Measurements from ENCODE around the gene BSN. TPM values are rescaled to one million over a fixed set of nuclear protein-coding genes. Genes with fewer than 3 reads are reported as not detected.
"Not testable (repeated sequence)": the region's sequence is repeated elsewhere in the genome, so short reads cannot be mapped to it uniquely, and the experiment has no call there.

BSN gene
- total RNA-seq, 2 experiments from 2014 or later = 0.09 TPM

- peaks cover 12% of the 10 kb centered on the region for H3K4me1 Mint-ChIP-seq (ENCODE audit: low read depth)
- ChIA-PET CTCF (interaction anchor here (1.2 to 1.4 kb wide), 2 partner anchors 12 to 143 kb away, joined by 3 read pairs; no protein-coding TSS in a partner anchor), POLR2A (interaction anchor here (0.5 kb wide), 1 partner anchor 279 kb away, joined by 3 read pairs; no protein-coding TSS in a partner anchor)
- no peaks in the 10 kb centered on the region for H3K27me3 Mint-ChIP-seq
- no peak for DNase-seq
- H3K36me3 Mint-ChIP-seq (ENCODE audit: low read depth) = peaks cover 20% of the 10 kb centered on the region
- intact Hi-C loops (cut with micrococcal nuclease) = no loop called here
- TF ChIP-seq, protein P1, sequence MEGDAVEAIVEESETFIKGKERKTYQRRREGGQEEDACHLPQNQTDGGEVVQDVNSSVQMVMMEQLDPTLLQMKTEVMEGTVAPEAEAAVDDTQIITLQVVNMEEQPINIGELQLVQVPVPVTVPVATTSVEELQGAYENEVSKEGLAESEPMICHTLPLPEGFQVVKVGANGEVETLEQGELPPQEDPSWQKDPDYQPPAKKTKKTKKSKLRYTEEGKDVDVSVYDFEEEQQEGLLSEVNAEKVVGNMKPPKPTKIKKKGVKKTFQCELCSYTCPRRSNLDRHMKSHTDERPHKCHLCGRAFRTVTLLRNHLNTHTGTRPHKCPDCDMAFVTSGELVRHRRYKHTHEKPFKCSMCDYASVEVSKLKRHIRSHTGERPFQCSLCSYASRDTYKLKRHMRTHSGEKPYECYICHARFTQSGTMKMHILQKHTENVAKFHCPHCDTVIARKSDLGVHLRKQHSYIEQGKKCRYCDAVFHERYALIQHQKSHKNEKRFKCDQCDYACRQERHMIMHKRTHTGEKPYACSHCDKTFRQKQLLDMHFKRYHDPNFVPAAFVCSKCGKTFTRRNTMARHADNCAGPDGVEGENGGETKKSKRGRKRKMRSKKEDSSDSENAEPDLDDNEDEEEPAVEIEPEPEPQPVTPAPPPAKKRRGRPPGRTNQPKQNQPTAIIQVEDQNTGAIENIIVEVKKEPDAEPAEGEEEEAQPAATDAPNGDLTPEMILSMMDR (IDR thresholded peaks at IDR 0.05) = no peak
- no peak overlapping the region for H3K4me3 Mint-ChIP-seq
- no peaks in the 10 kb centered on the region for H3K9me3 Mint-ChIP-seq
- no peak for ATAC-seq
- H3K27ac Mint-ChIP-seq = no peak overlapping the region
Measured at GRCh38 chr3:49683162-49683561, 128.9 kb downstream of the BSN start.

- H3K4me1 Mint-ChIP-seq (ENCODE audit: low read depth); H3K4me3 Mint-ChIP-seq; intact Hi-C loops (cut with micrococcal nuclease); ATAC-seq; POLR2A ChIA-PET; DNase-seq; H3K27ac Mint-ChIP-seq; CTCF ChIA-PET; H3K27me3 Mint-ChIP-seq; H3K9me3 Mint-ChIP-seq: not testable (repeated sequence)
- peaks cover 19% of the 10 kb centered on the region for H3K36me3 Mint-ChIP-seq (ENCODE audit: low read depth)
Measured at GRCh38 chr3:49684453-49684852, 130.2 kb downstream of the BSN start.

GRCh38 chr3:49685103-49685502 lies 130.8 kb downstream of the BSN start:
- H3K27me3 Mint-ChIP-seq; DNase-seq; H3K4me1 Mint-ChIP-seq (ENCODE audit: low read depth); H3K27ac Mint-ChIP-seq; intact Hi-C loops (cut with micrococcal nuclease); ATAC-seq; H3K4me3 Mint-ChIP-seq; CTCF ChIA-PET; H3K9me3 Mint-ChIP-seq; POLR2A ChIA-PET: not testable (repeated sequence)
- peaks cover 15% of the 10 kb centered on the region for H3K36me3 Mint-ChIP-seq (ENCODE audit: low read depth)

- H3K4me3 Mint-ChIP-seq; ATAC-seq; H3K27me3 Mint-ChIP-seq; POLR2A ChIA-PET; intact Hi-C loops (cut with micrococcal nuclease); H3K36me3 Mint-ChIP-seq (ENCODE audit: low read depth); H3K9me3 Mint-ChIP-seq; CTCF ChIA-PET; H3K27ac Mint-ChIP-seq: not testable (repeated sequence)
- peaks cover 16% of the 10 kb centered on the region for H3K4me1 Mint-ChIP-seq (ENCODE audit: low read depth)
- DNase-seq = peak; percentile 34
Measured at GRCh38 chr3:49685846-49686245, 131.6 kb downstream of the BSN start.

DNA sequence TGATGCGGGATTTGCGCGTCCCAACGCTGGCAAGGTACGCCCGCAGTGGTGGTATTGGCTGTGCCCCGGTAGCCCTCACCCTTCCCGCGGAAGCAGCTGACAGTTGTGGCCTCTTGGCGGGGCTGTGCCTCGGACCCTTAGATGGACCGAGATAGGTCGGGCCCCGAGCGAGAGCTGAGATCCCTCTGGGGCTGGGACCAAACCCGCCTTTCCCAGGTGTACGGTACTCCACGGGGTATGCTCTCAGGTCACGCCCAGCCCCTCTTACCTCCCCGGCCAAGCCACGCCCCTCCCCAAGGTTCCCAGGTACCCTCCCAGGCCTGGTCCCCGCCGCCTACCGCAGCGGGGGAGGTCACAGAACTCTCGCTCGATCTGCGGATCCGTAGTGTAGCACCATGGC lies 132.1 kb downstream of the BSN start:
- H3K9me3 Mint-ChIP-seq; ATAC-seq; CTCF ChIA-PET; H3K27me3 Mint-ChIP-seq; H3K36me3 Mint-ChIP-seq (ENCODE audit: low read depth); intact Hi-C loops (cut with micrococcal nuclease); H3K27ac Mint-ChIP-seq; DNase-seq; POLR2A ChIA-PET: not testable (repeated sequence)
- H3K4me3 Mint-ChIP-seq = peak overlapping the region; percentile 62
- peaks cover 19% of the 10 kb centered on the region for H3K4me1 Mint-ChIP-seq (ENCODE audit: low read depth)

GRCh38 chr3:49686769-49687423 lies 132.6 kb downstream of the BSN start:
- H3K27ac Mint-ChIP-seq; H3K27me3 Mint-ChIP-seq; H3K36me3 Mint-ChIP-seq (ENCODE audit: low read depth); H3K9me3 Mint-ChIP-seq; POLR2A ChIA-PET; intact Hi-C loops (cut with micrococcal nuclease); CTCF ChIA-PET: not testable (repeated sequence)
- DNase-seq (peak; percentile 71), ATAC-seq (peak; percentile 41)
- Mint-ChIP-seq H3K4me1 (ENCODE audit: low read depth) (peaks cover 19% of the 10 kb centered on the region), H3K4me3 (peak overlapping the region; percentile 62)

DNA sequence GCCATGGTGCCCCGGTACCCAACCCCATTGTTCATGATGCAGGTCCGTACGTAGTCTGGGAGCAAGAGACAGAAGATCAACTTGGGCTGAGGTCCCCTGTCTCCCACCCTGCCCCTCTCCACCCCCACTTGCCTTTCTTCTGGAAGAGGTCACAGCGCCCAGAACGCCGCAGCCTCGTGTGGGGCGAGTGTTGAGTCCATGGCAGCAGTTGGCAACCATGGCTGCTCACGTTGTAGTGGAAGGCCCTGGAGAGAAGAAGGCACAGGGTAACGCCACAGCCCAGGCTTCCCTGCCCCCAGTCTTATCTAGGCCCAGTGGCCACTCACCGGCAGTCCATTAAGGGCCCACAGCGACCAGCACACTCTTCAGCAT lies 133.1 kb downstream of the BSN start:
- POLR2A ChIA-PET; ATAC-seq; intact Hi-C loops (cut with micrococcal nuclease); H3K27me3 Mint-ChIP-seq; H3K27ac Mint-ChIP-seq; H3K36me3 Mint-ChIP-seq (ENCODE audit: low read depth); DNase-seq; CTCF ChIA-PET; H3K4me3 Mint-ChIP-seq; H3K9me3 Mint-ChIP-seq: not testable (repeated sequence)
- peaks cover 21% of the 10 kb centered on the region for H3K4me1 Mint-ChIP-seq (ENCODE audit: low read depth)

- ATAC-seq; H3K27me3 Mint-ChIP-seq; DNase-seq; H3K9me3 Mint-ChIP-seq; H3K36me3 Mint-ChIP-seq (ENCODE audit: low read depth); intact Hi-C loops (cut with micrococcal nuclease): not testable (repeated sequence)
- CTCF ChIA-PET = interaction anchor here (1.2 kb wide), 1 partner anchor 148 kb away, joined by 5 read pairs; no protein-coding TSS in a partner anchor
- H3K4me3 Mint-ChIP-seq = peak overlapping the region; percentile 97
- peak overlapping the region; percentile 94 for H3K27ac Mint-ChIP-seq
- peaks cover 22% of the 10 kb centered on the region for H3K4me1 Mint-ChIP-seq (ENCODE audit: low read depth)
- POLR2A ChIA-PET = interaction anchor here (0.7 kb wide), 1 partner anchor 15 kb away, joined by 4 read pairs; no protein-coding TSS in a partner anchor
Measured at GRCh38 chr3:49688338-49689045, 134.2 kb downstream of the BSN start.

Measured in activated CD8-positive, alpha-beta T cell treated with anti-CD3 and anti-CD28 coated beads for 36 hours (primary cell).